HCT116 (cell line): ENCODE results near the gene TMEM243. TPM values are rescaled to one million over a fixed set of nuclear protein-coding genes. Genes with fewer than 3 reads are reported as not detected.

Source experiments
- ATAC-seq: fragments of 200-7000 bp; cut with Tn5 transposase; 2 replicates; pipeline ENCODE4 v1.9.1; 2020; ENCODE audit warnings: mild to moderate bottlenecking, moderate library complexity
- BruUV-seq: library from RNA; stranded (reverse); fragments of 400-500 nt; replicated peaks from 2 replicates; lab custom pipeline; 2021; lab: Mats Ljungman, UMichigan
- CTCF ChIA-PET: fragments of 300-600 bp; sonication (Branson Sonifier 250); formaldehyde crosslinking; loops from one replicate; lab custom pipeline; 2021; ENCODE audit warnings: antibody characterized with exemption; lab: Charles Lee
- POLR2A ChIA-PET: fragments of 300-600, 350-600 bp; sonication (Branson Sonifier 250); formaldehyde crosslinking; loops from one replicate; lab custom pipeline; 2021; ENCODE audit warnings: antibody characterized with exemption; lab: Charles Lee
- RAD21 ChIA-PET, 2 experiments: fragments of 300-600 bp; sonication (Branson Sonifier 250); formaldehyde crosslinking; loops; one replicate each; lab custom pipeline; 2023; ENCODE audit warnings: low total read pairs in 2 of 2; ENCODE audit not compliant: uncharacterized antibody in 2 of 2, unreplicated experiment in 2 of 2, low non-redundant PET in 1 of 2; lab: Charles Lee
- DNase-seq: peaks from one replicate; pipeline ENCODE4 v3.0.0-alpha.2; 2010; ENCODE audit warnings: low read depth, low spot score
- H2AFZ ChIP-seq: fragments of 200-600 bp; shearing (Covaris generic), sonication (generic); 2 replicates; pipeline ENCODE4 v1.6.1; 2017; ENCODE audit warnings: low read depth, mixed run types, mixed read lengths, antibody characterized with exemption, low read length; ENCODE audit not compliant: poor library complexity, severe bottlenecking
- H3K27ac ChIP-seq: 2 replicates; pipeline ENCODE4 v1.5.1; 2012; ENCODE audit warnings: low read depth, low read length
- H3K27me3 ChIP-seq: fragments of 200-600 bp; sonication (generic); 2 replicates; pipeline ENCODE4 v1.6.1; 2016; ENCODE audit warnings: mixed run types, low read length, mixed read lengths; ENCODE audit not compliant: insufficient read depth
- H3K36me3 ChIP-seq, 2 experiments: fragments of 200-500 bp in 1 of 2; fragments of 200-600 bp in 1 of 2; sonication (Bioruptor generic) in 1 of 2; sonication (generic) in 1 of 2; 2 replicates each; pipeline versions ENCODE4 v1.5.1 to v1.6.1; 2014 to 2016; ENCODE audit warnings: low read length in 2 of 2, inconsistent platforms in 1 of 2, mixed read lengths in 1 of 2, mixed run types in 1 of 2; ENCODE audit not compliant: insufficient read depth in 2 of 2, control insufficient read depth in 1 of 2
- H3K4me1 ChIP-seq, 2 experiments: fragments of 200-600 bp in 1 of 2; sonication (generic) in 1 of 2; 2 replicates each; pipeline versions ENCODE4 v1.5.1 to v1.6.1; 2012 to 2017; ENCODE audit warnings: low read length in 2 of 2, inconsistent platforms in 1 of 2, mild to moderate bottlenecking in 1 of 2, mixed read lengths in 1 of 2, mixed run types in 1 of 2, moderate library complexity in 1 of 2; ENCODE audit not compliant: insufficient read depth in 2 of 2, control insufficient read depth in 1 of 2
- H3K4me2 ChIP-seq: fragments of 200-600 bp; sonication (generic); 2 replicates; pipeline ENCODE4 v1.6.1; 2017; ENCODE audit warnings: mixed run types, low read length, mixed read lengths
- H3K4me3 ChIP-seq, 2 experiments: fragments of 200-600 bp in 1 of 2; sonication (generic) in 1 of 2; replicated peaks in 1 of 2; 2 replicates each; pipeline ENCODE4 v1.5.1; 2011 to 2016; ENCODE audit warnings: low read length in 2 of 2, control low read depth in 1 of 2, low read depth in 1 of 2, mild to moderate bottlenecking in 1 of 2, mixed read lengths in 1 of 2, mixed run types in 1 of 2
- H3K79me2 ChIP-seq: fragments of 200-600 bp; sonication (generic); 2 replicates; pipeline ENCODE4 v1.6.1; 2017; ENCODE audit warnings: mild to moderate bottlenecking, mixed run types, low read length, moderate library complexity, mixed read lengths; ENCODE audit not compliant: insufficient read depth
- H3K9ac ChIP-seq: fragments of 200-600 bp; sonication (generic); 2 replicates; pipeline ENCODE4 v1.6.1; 2016; ENCODE audit warnings: low read length, mixed read lengths
- H3K9me2 ChIP-seq: fragments of 200-600 bp; sonication (generic), shearing (Covaris generic); 2 replicates; pipeline ENCODE4 v1.6.1; 2017; ENCODE audit warnings: mixed run types, mild to moderate bottlenecking, moderate library complexity; ENCODE audit not compliant: insufficient read depth
- H3K9me3 ChIP-seq, 2 experiments: fragments of 200-500 bp in 1 of 2; fragments of 200-600 bp in 1 of 2; sonication (Bioruptor generic) in 1 of 2; sonication (generic) in 1 of 2; 2 replicates each; pipeline ENCODE4 v1.6.1; 2014 to 2017; ENCODE audit warnings: low read length in 2 of 2, mixed read lengths in 2 of 2, inconsistent platforms in 1 of 2, low read depth in 1 of 2, mild to moderate bottlenecking in 1 of 2, mixed run types in 1 of 2, moderate library complexity in 1 of 2; ENCODE audit not compliant: control insufficient read depth in 1 of 2, insufficient read depth in 1 of 2
- H4K20me1 ChIP-seq: fragments of 200-600 bp; sonication (generic), shearing (Covaris generic); 2 replicates; pipeline ENCODE4 v1.6.1; 2017; ENCODE audit warnings: mixed run types, mild to moderate bottlenecking, moderate library complexity; ENCODE audit not compliant: insufficient read depth
- EGR1 ChIP-seq: IDR thresholded peaks from 2 replicates; pipeline ENCODE4 v1.6.1; 2012; ENCODE audit warnings: low read depth
- POLR2A ChIP-seq: IDR thresholded peaks from 2 replicates; pipeline ENCODE4 v1.7.0; 2011; ENCODE audit warnings: borderline replicate concordance; ENCODE audit not compliant: insufficient read depth, insufficient read length; ENCODE audit errors: extremely low read depth
- SP1 ChIP-seq: IDR thresholded peaks from 2 replicates; pipeline ENCODE4 v1.6.1; 2012; ENCODE audit warnings: low read depth
- SRF ChIP-seq: IDR thresholded peaks from 2 replicates; pipeline ENCODE4 v1.6.1; 2012; ENCODE audit warnings: low read depth
- ZFX ChIP-seq: fragments of 450-650 bp; IDR thresholded peaks from 2 replicates; pipeline ENCODE4 v1.6.1; 2017
- intact Hi-C: fragments of 100-400 bp; cut with micrococcal nuclease; formaldehyde crosslinking; loops from 2 replicates; pipeline ENCODE4 v1.10.0; 2022
- total RNA-seq: library from RNA; stranded (reverse); gene quantifications from one replicate; pipeline ENCODE4 v1.2.1, GENCODE V29; 2021; ENCODE audit not compliant: unreplicated experiment
- TF ChIP-seq, protein P1 (sequence below), 3 experiments: fragments of 200-600 bp in 1 of 3; sonication (generic) in 1 of 3; IDR thresholded peaks in 2 of 3; conservative IDR thresholded peaks in 1 of 3; 2 replicates each; pipeline ENCODE4 v1.5.1; 2012 to 2017; ENCODE audit warnings: low read depth in 2 of 3, low read length in 2 of 3, antibody characterized with exemption in 1 of 3, borderline replicate concordance in 1 of 3, control low read depth in 1 of 3, mild to moderate bottlenecking in 1 of 3, mixed read lengths in 1 of 3, mixed run types in 1 of 3, moderate library complexity in 1 of 3; ENCODE audit not compliant: insufficient read depth in 1 of 3

The TMEM243 gene
- total RNA-seq, 1 experiment from 2014 or later = 23.3 TPM

GRCh38 chr7:87146740-87147386, 72.7 kb downstream of the TMEM243 start:
- H3K27me3 ChIP-seq = no peaks in the 10 kb centered on the region
- no peak overlapping the region for H2AFZ ChIP-seq
- peaks cover 4 to 7% of the 10 kb centered on the region in 2 experiments; a peak in 3 of 4 replicates for H3K4me1 ChIP-seq
- TF ChIP-seq EGR1 (no peak), SP1 (no peak), ZFX (no peak), POLR2A (no peak), SRF (no peak)
- TF ChIP-seq, protein P1, sequence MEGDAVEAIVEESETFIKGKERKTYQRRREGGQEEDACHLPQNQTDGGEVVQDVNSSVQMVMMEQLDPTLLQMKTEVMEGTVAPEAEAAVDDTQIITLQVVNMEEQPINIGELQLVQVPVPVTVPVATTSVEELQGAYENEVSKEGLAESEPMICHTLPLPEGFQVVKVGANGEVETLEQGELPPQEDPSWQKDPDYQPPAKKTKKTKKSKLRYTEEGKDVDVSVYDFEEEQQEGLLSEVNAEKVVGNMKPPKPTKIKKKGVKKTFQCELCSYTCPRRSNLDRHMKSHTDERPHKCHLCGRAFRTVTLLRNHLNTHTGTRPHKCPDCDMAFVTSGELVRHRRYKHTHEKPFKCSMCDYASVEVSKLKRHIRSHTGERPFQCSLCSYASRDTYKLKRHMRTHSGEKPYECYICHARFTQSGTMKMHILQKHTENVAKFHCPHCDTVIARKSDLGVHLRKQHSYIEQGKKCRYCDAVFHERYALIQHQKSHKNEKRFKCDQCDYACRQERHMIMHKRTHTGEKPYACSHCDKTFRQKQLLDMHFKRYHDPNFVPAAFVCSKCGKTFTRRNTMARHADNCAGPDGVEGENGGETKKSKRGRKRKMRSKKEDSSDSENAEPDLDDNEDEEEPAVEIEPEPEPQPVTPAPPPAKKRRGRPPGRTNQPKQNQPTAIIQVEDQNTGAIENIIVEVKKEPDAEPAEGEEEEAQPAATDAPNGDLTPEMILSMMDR (IDR thresholded peaks at IDR 0.05 in 2 of 3, conservative IDR thresholded peaks at IDR 0.05 in 1 of 3; ENCODE audit: borderline replicate concordance in 1 of 3, insufficient read depth in 1 of 3, low read depth in 2 of 3, low read length in 2 of 3) = no peak
- TF ChIP-seq, all 23 proteins: peak for 0
- no peaks in the 10 kb centered on the region for H3K79me2 ChIP-seq
- no peaks in the 10 kb centered on the region for H4K20me1 ChIP-seq
- DNase-seq (no peak), ATAC-seq (no peak)
- no peak overlapping the region for H3K27ac ChIP-seq
- H3K9me3 ChIP-seq = no peaks in the 10 kb centered on the region
- ChIA-PET RAD21 (no interaction called here), CTCF (interaction anchor here (0.6 to 4.1 kb wide), 2 partner anchors 191 to 220 kb away, joined by 4 to 32 read pairs; no protein-coding TSS in a partner anchor), POLR2A (no interaction called here)
- H3K36me3 ChIP-seq = no peaks in the 10 kb centered on the region
- H3K9ac ChIP-seq = no peak overlapping the region
- no peak overlapping the region for H3K4me3 ChIP-seq
- H3K9me2 ChIP-seq = no peaks in the 10 kb centered on the region
- no TSS peak for BruUV-seq
- intact Hi-C loops = no loop called here
- no peak overlapping the region for H3K4me2 ChIP-seq

Other genes starting within 250 kb of the TMEM243 start
- 26.0 TPM for gene ELAPOR2, start 160.1 kb downstream of the TMEM243 start, total RNA-seq
- 56.3 TPM for gene DMTF1, start 67.3 kb downstream of the TMEM243 start, total RNA-seq
- 0.07 TPM for gene CROT, start 125.9 kb upstream of the TMEM243 start, total RNA-seq